Uterus (tissue), 4 donors: ENCODE measurements around the gene CIBAR2. TPM values are rescaled to one million over a fixed set of nuclear protein-coding genes. Genes with fewer than 3 reads are reported as not detected.
A peak's percentile ranks its signal among the peaks of the same experiment; 100 is the strongest.

Source experiments
- DNase-seq, 2 donors: peaks; one replicate each; pipeline ENCODE4 v3.0.0-alpha.2; 2019 to 2020
- H3K27ac ChIP-seq, 2 donors: fragments of 200-600 bp; sonication (generic); 1 replicate in 1 of 2; 2 replicates in 1 of 2; pipeline ENCODE4 v1.5.1; 2016 to 2018
- H3K27me3 ChIP-seq, 2 donors: fragments of 200-600 bp; sonication (generic); one replicate each; pipeline ENCODE4 v1.5.1; 2018 to 2019; ENCODE audit warnings: control low read depth in 1 of 2
- H3K36me3 ChIP-seq, 2 donors: fragments of 200-600 bp; sonication (generic); one replicate each; pipeline ENCODE4 v1.5.1; 2019; ENCODE audit warnings: control low read depth in 1 of 2
- H3K4me1 ChIP-seq, 2 donors: fragments of 200-600 bp; sonication (generic); one replicate each; pipeline ENCODE4 v1.5.1; 2018 to 2019; ENCODE audit warnings: control low read depth in 1 of 2
- H3K4me3 ChIP-seq, 2 donors: fragments of 200-600 bp; sonication (generic); 1 replicate in 1 of 2; 2 replicates in 1 of 2; pipeline ENCODE4 v1.5.1; 2018 to 2019; ENCODE audit warnings: mild to moderate bottlenecking in 1 of 2
- H3K9me3 ChIP-seq, 2 donors: fragments of 200-600 bp; sonication (generic); one replicate each; pipeline ENCODE4 v1.5.1; 2019; ENCODE audit warnings: control low read depth in 1 of 2
- CTCF ChIP-seq, 4 experiments: fragments of 200-600 bp in 2 of 4; fragments of 450-650 bp in 2 of 4; sonication (generic) in 2 of 4; IDR thresholded peaks; one replicate each; pipeline ENCODE4 v1.5.1; 2016 to 2019; ENCODE audit warnings: antibody characterized with exemption in 4 of 4, mild to moderate bottlenecking in 2 of 4, moderate library complexity in 1 of 4
- POLR2A ChIP-seq, 2 donors: fragments of 450-650 bp; IDR thresholded peaks; one replicate each; pipeline ENCODE4 v1.6.1; 2016; ENCODE audit warnings: antibody characterized with exemption in 2 of 2, mild to moderate bottlenecking in 1 of 2, moderate library complexity in 1 of 2
- intact Hi-C: fragments of 100-400 bp; cut with DNase I; formaldehyde crosslinking; loops from one replicate; pipeline ENCODE4 v1.15.1; 2023; ENCODE audit warnings: low total_unique reads
- total RNA-seq, 4 donors: library from RNA; depleted of rRNA in 3 of 4; stranded (reverse); fragments of >200 nt in 3 of 4; gene quantifications; one replicate each; pipeline versions ENCODE4 v1.1.0 to v1.2.4, GENCODE V29; 2014 to 2023
- donor health status: DM: yes; HTN: yes; CAD: no.

The CIBAR2 gene
- total RNA-seq, 4 donors from 2014 or later = 2.4 TPM; not detected in 3

DNA sequence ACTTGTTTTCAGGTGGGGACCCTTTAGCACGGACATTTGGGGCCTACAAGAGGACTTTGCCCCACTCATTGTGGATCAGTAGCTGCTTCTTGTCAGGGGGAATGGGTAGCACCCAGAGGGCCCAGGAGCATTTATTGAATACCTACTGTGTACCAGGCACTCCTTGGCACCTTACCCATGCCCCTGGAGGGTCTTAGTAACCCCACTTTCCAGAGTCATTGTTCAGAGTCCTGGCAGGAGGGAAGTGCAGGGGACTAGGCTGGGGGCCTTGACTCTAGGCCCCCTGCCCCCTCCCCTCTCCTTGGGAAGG, 21.0 kb upstream of the CIBAR2 start:
- intact Hi-C loops = no loop called here
- peaks cover 4 to 18% of the 10 kb centered on the region in 2 donors for H3K4me1 ChIP-seq
- no peak overlapping the region for H3K27ac ChIP-seq
- H3K27me3 ChIP-seq = no peaks in the 10 kb centered on the region
- no peak for DNase-seq
- TF ChIP-seq CTCF (IDR thresholded peaks at IDR 0.05) = no peak
- TF ChIP-seq POLR2A (IDR thresholded peaks at IDR 0.05) = no peak
- no peak overlapping the region for H3K4me3 ChIP-seq
- no peaks in the 10 kb centered on the region for H3K36me3 ChIP-seq
- H3K9me3 ChIP-seq = no peaks in the 10 kb centered on the region

GRCh38 chr16:85132456-85133289, 20.4 kb upstream of the CIBAR2 start:
- Histone ChIP-seq H3K9me3 (no peaks in the 10 kb centered on the region), H3K4me3 (no peak overlapping the region), H3K4me1 (peaks cover 4 to 18% of the 10 kb centered on the region in 2 donors), H3K36me3 (no peaks in the 10 kb centered on the region), H3K27me3 (no peaks in the 10 kb centered on the region), H3K27ac (no peak overlapping the region)
- intact Hi-C loops = no loop called here
- no peak for DNase-seq
- TF ChIP-seq POLR2A (IDR thresholded peaks at IDR 0.05) (no peak), CTCF (IDR thresholded peaks at IDR 0.05) (no peak)

DNA sequence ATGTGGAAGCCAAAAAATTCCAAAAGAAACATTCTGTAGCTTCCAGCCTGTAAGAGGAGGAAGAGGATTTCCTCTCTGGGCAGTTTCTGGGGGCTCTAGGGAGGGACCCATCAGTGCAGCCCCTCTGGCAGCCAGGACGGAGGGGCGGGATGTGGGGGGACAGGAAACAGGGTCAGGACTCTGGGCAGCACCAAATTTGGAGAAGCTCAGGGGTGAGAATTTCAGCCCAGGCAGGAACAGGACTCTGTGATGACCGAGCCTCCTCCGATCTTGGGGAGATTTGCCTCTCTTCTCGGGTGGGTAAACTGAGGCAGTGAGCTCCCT, 18.4 kb upstream of the CIBAR2 start:
- Histone ChIP-seq H3K36me3 (no peaks in the 10 kb centered on the region), H3K4me1 (peaks cover 0 to 20% of the 10 kb centered on the region in 2 donors), H3K27ac (peak overlapping the region; percentile 89 to 91), H3K4me3 (no peak overlapping the region), H3K9me3 (no peaks in the 10 kb centered on the region), H3K27me3 (no peaks in the 10 kb centered on the region)
- intact Hi-C loops = no loop called here
- DNase-seq = no peak
- TF ChIP-seq CTCF (IDR thresholded peaks at IDR 0.05) (no peak), POLR2A (IDR thresholded peaks at IDR 0.05) (no peak)

- peaks cover 0 to 20% of the 10 kb centered on the region in 2 donors for H3K4me1 ChIP-seq
- no peak for TF ChIP-seq CTCF (IDR thresholded peaks at IDR 0.05)
- no peak overlapping the region for H3K4me3 ChIP-seq
- no peaks in the 10 kb centered on the region for H3K36me3 ChIP-seq
- peak overlapping the region; percentile 89 to 91 for H3K27ac ChIP-seq
- intact Hi-C loops = no loop called here
- peak; percentile 69 to 71 for DNase-seq
- H3K27me3 ChIP-seq = no peaks in the 10 kb centered on the region
- no peaks in the 10 kb centered on the region for H3K9me3 ChIP-seq
Observed at GRCh38 chr16:85129876-85130704, 17.8 kb upstream of the CIBAR2 start.
